Stimulated activated CD4-positive, alpha-beta T cell treated with anti-CD3 and anti-CD28 coated beads, Interleukin-1b, Interleukin-23, amount 100 ng/mL, for 24 hours (primary cell): ENCODE results near the gene BIRC3.

Source experiments
- DNase-seq, 4 experiments: peaks; one replicate each; pipeline ENCODE4 v3.0.0-alpha.2; 2020; ENCODE audit warnings: low read depth in 4 of 4, low spot score in 1 of 4

BIRC3 gene

DNA sequence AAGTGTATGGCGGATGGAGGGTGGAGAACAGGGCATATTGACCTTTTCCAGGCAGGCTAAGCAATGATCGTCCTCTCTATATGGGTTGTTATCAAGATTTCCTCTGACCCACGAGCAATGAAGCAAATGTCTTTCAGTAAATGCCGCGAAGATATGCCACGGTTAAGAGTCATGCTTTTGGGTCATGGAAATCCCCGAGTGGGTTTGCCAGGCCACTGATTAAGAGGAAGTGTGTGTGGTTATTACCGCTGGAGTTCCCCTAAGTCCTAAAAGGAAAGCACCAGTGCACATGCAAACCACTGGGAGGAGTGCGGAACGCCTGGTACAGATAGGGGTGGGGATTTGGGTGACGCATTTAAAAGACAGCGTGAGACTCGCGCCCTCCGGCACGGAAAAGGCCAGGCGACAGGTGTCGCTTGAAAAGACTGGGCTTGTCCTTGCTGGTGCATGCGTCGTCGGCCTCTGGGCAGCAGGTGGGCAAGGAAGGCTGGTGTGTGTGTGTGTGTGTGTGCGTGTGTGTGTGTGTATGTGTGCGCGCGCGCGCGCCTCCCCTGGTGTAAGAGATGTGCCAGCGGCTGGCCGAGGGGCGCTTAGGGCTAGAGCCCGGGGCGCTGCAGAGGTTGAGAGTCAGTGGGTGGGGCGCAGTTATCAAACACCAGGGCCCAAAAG lies at the start of gene BIRC3:
TSS of gene BIRC3 (plus strand) at position 386 of the 669 bp plus-strand sequence. CDS start 7,026 bp downstream, outside the sequence.
- DNase-seq = peak; percentile 57 to 86 (median 72)

GRCh38 chr11:102267609-102268008 lies 49.7 kb upstream of the BIRC3 start:
- no peak for DNase-seq

DNA sequence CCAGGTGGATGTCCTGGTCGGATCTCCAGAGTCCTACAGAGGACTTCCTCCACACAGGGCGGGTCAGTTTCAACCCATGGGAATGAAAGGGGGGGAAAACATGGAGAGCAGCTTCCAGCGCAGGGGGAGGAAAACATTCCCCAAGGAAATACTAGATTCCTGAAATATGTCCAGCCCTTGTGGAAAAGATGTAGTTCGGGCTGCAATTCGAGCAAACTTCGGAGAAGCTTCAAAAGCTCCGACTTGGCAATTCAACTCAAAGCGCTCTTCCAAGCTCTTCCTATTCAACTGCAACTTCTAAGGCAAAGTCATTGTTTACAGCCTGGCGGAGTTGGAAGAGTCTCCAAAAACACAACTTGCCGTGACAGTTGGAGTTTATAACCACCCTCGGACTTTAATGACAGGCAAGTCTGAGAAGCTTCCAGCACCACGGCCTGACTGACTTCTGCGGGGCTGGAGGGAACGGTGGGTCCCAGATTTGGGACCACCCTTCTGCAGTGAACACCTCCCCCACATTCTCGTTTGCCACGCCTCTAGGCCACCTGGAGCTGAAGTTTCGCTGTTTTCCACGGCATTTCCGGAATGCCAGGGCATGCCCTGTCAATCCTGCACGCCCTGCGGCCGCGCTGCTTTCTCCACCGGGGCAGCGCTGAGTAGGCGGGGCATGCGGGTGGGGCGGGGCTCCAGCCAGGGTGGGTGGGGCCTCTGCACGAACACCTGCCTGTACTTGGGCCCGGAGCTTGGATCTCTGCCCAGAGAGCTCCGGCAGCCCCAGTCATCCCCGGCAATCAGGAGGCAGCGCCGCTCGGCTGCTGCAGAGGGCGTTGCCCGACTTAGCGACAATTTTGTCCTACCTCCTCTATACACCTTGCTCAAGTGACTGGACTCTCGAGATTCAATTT lies 49.0 kb upstream of the BIRC3 start:
- peak; percentile 40 to 65 (median 58) for DNase-seq

GRCh38 chr11:102268985-102269470 lies 48.3 kb upstream of the BIRC3 start:
- no peak for DNase-seq

DNA sequence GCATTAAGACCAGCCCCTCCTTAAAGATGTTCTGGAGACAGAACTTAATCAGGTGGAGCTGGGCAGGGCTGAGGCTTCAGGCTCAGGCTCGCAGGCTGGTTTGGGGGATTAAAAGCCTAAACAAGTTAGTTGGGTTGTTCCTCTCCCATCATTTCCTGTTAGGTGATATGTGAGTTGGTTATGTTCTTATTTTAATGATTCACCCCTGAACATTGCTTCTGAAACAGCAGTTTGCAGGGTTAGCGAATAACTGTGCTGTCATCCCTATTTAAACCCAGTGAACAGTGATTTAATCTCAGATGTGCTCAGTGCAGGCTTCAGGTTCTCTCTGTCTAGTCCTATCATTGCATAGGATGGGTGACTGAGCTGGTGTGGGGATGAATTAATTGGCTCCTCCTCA lies 47.4 kb upstream of the BIRC3 start:
- DNase-seq = no peak

GRCh38 chr11:102272047-102272824 lies 45.0 kb upstream of the BIRC3 start:
- no peak for DNase-seq

- DNase-seq = no peak
These were observed 42.7 kb upstream of the BIRC3 start for GRCh38 chr11:102274628-102275027.

GRCh38 chr11:102276362-102276761 lies 40.9 kb upstream of the BIRC3 start:
- no peak for DNase-seq

GRCh38 chr11:102276783-102277182 lies 40.5 kb upstream of the BIRC3 start:
- DNase-seq = no peak

DNA sequence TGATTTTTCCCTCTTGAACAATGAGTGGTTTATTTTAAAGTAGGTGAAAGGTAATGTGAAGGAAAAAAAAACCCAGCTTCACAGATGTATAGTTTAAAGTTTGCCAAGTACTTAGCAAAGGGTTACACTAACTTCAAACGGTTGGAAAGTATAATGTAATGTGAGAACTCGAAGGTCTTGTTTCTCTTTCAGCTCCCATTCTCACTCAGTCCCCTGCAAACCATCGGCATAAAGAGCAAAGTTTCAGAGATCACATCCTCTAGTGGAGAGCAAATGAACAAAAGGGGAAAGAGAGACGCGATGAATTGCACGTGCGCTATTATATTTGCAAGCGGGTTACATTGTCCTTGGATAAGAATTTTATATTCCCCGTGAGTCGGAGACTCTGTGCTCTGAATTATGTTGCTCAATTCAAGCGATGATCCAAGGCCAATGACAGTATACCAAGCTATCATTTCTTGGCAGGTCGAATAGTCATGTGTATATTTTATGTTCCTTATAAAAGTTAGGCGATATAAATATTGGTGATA lies 37.6 kb upstream of the BIRC3 start:
- DNase-seq = no peak

- DNase-seq = no peak
These were observed 36.9 kb upstream of the BIRC3 start for GRCh38 chr11:102280245-102280833.

GRCh38 chr11:102283116-102283485 lies 34.2 kb upstream of the BIRC3 start:
- no peak for DNase-seq

GRCh38 chr11:102284008-102284407 lies 33.3 kb upstream of the BIRC3 start:
- no peak for DNase-seq

GRCh38 chr11:102286292-102286691 lies 31.0 kb upstream of the BIRC3 start:
- DNase-seq = no peak

DNA sequence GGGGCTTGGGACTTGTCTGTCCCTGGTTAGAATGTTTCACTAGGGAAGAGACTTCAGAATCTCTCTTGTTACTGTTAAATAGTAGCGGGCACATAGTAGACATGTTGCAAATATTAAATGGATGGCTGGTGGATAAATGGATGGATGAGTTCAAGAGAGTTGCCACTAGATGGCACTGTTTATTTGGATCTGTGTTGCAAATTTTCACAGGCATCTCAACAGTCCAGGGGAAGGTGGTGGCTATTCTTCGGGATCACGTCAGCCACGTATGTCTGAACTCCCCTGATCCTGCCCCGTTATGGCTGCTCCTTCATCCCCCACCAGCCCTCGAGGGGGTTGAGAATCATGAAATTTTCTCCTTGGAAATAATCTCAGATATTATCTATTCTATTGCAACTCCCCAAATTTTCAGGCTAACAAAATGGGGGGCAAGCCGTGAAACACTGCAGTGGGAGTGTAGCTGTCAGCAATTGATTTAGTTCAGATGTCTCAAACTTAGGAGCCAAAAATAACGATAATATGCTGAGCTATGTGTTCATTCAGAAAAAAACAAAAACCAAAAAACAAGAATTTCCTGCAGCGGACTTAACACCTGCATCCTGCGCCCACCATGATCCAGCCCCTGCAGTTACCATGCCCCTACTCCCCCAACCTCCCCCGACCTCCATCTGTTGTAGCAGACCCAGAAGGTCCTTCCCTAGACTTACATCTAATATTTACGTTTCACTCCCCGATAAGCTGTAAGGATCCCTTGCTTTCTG lies 29.1 kb upstream of the BIRC3 start:
- no peak for DNase-seq

DNA sequence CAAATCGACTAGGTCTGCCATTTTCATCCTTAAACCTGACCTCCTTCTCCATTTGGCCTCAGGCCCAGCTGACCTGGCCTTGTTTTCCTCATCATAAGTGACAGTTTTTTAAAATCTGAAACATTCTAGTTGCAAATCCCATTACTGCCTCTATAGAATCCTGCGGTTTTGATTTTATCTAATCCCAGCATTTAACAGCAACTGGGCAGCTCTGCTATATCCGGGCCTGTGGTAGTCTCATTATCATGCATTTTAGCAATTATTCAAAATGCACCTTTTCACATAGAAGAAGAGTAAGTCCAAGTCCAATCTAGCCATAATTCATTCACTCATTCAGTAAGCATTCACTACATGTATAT lies 28.6 kb upstream of the BIRC3 start:
- DNase-seq = no peak

- no peak for DNase-seq
These were observed 27.7 kb upstream of the BIRC3 start for GRCh38 chr11:102289592-102289991.

- no peak for DNase-seq
These were observed 25.5 kb upstream of the BIRC3 start for GRCh38 chr11:102291831-102292230.

DNA sequence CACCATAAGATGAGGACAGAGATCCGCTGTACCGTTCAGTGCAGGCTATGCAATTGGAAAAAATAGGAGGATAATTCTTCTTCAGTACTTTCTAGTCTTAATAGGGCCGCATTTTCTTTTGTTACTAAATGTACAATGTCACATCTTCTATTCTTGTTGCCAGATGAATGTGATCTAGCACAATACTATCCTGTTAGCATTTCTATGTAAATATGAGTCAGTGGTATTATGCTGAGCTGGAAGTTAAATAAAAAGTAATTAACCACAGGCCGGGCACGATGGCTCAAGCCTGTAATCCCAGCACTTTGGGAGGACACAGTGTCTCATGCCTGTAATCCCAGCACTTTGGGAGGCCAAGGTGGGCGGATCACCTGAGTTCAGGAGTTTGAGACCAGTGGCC lies 24.4 kb upstream of the BIRC3 start:
- DNase-seq = no peak
